Urothelium cell line (cell line): ENCODE data around the gene HMCN2.

ENCODE experiments used
- DNase-seq: peaks from one replicate; pipeline ENCODE4 v3.0.0; 2011; ENCODE audit warnings: low spot score, mixed read lengths
- FAIRE-seq: peaks from 2 replicates; lab custom pipeline; 2011; peaks lifted over from hg19 to GRCh38; lab: Jason Lieb, UNC

HMCN2 gene

GRCh38 chr9:130288926-130289690 lies 23.5 kb downstream of the HMCN2 start:
- FAIRE-seq (no peak), DNase-seq (no peak)

GRCh38 chr9:130289711-130290241 lies 24.2 kb downstream of the HMCN2 start:
- FAIRE-seq (no peak), DNase-seq (no peak)

GRCh38 chr9:130290291-130291181 lies 25.0 kb downstream of the HMCN2 start:
- no peak for FAIRE-seq

GRCh38 chr9:130291474-130291873 lies 25.9 kb downstream of the HMCN2 start:
- no peak for FAIRE-seq
- DNase-seq = no peak

More at GRCh38 chr9:130290291-130291181, 25.0 kb downstream of the HMCN2 start:
- DNase-seq = no peak

GRCh38 chr9:130292106-130292505 lies 26.5 kb downstream of the HMCN2 start:
- no peak for FAIRE-seq

GRCh38 chr9:130294664-130295063 lies 29.1 kb downstream of the HMCN2 start:
- FAIRE-seq = no peak
- no peak for DNase-seq

More at GRCh38 chr9:130292106-130292505, 26.5 kb downstream of the HMCN2 start:
- no peak for DNase-seq

GRCh38 chr9:130295431-130295830 lies 29.9 kb downstream of the HMCN2 start:
- no peak for DNase-seq
- FAIRE-seq = no peak

- FAIRE-seq (no peak), DNase-seq (no peak)
These were observed 30.6 kb downstream of the HMCN2 start for GRCh38 chr9:130295945-130296782.

GRCh38 chr9:130296783-130297055 lies 31.2 kb downstream of the HMCN2 start:
- DNase-seq (no peak), FAIRE-seq (no peak)

GRCh38 chr9:130297371-130297770 lies 31.8 kb downstream of the HMCN2 start:
- no peak for FAIRE-seq

GRCh38 chr9:130298662-130299279 lies 33.2 kb downstream of the HMCN2 start:
- peak; percentile 49 for DNase-seq
- FAIRE-seq = no peak

More at GRCh38 chr9:130297371-130297770, 31.8 kb downstream of the HMCN2 start:
- DNase-seq = no peak

- no peak for DNase-seq
- FAIRE-seq = peak; percentile 79
These were observed 34.4 kb downstream of the HMCN2 start for GRCh38 chr9:130299785-130300615.

GRCh38 chr9:130300739-130301138 lies 35.2 kb downstream of the HMCN2 start:
- DNase-seq (no peak), FAIRE-seq (no peak)

- no peak for FAIRE-seq
These were observed 36.1 kb downstream of the HMCN2 start for GRCh38 chr9:130301483-130302286.

GRCh38 chr9:130302785-130303612 lies 37.4 kb downstream of the HMCN2 start:
- FAIRE-seq (no peak), DNase-seq (no peak)

More at GRCh38 chr9:130301483-130302286, 36.1 kb downstream of the HMCN2 start:
- DNase-seq = peak; percentile 72

- no peak for FAIRE-seq
These were observed 38.1 kb downstream of the HMCN2 start for GRCh38 chr9:130303613-130304055.

GRCh38 chr9:130304116-130304515 lies 38.6 kb downstream of the HMCN2 start:
- DNase-seq (no peak), FAIRE-seq (no peak)

More at GRCh38 chr9:130303613-130304055, 38.1 kb downstream of the HMCN2 start:
- DNase-seq = no peak

- no peak for FAIRE-seq
- DNase-seq = no peak
These were observed 39.1 kb downstream of the HMCN2 start for GRCh38 chr9:130304643-130305042.
